NCI-H1048 (cell line): Measurements from ENCODE around the gene PTGR3.

Experiments used
- DNase-seq: peaks from one replicate; lab custom pipeline; 2025; lab: John Stamatoyannopoulos, UW

Gene PTGR3

GRCh38 chr18:75169411-75169810, 39.5 kb downstream of the PTGR3 start:
- DNase-seq = no peak

- no peak for DNase-seq
These were observed 40.3 kb downstream of the PTGR3 start for GRCh38 chr18:75168619-75169018.

DNA sequence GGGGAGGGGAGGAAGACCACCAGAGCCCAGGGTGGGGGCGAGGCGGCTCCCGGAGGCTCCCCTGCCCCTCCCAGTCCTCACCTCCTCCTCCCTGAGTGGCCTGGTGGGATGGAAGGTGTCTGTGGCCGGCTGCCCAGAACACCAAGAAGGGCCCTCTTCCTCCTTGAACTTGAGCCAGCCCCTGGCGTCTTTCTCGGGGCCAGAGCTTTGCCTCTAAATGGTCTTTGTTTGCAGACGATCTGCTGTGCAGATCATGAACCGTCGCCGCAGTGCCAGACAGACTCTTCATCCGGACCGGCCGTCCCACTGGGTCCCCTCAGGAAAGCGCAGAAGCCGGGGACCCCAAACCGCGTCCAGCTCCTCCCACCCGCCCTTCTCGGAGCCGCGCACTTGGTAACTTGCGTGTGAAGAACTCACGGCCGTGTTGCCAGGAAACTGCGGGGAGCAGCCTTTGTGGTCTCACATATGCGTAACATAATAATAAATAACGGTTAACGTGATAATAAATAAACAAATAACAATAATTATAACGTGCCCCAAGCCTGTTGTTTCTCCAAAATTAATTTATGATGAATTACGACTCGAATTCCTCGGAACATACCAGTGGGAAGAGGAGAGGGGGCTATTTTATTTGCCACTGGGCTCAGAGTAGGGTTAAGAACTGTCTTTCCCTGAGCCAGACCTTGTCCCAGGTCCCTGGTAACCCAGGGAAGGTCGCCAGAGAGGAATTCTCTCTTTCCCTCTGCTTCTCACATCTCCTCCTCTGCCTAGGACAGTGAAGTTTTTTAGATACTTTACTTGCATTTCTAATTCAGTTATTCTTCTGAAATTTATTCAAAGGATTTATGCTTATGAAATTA, 41.0 kb downstream of the PTGR3 start:
- DNase-seq = no peak

DNA sequence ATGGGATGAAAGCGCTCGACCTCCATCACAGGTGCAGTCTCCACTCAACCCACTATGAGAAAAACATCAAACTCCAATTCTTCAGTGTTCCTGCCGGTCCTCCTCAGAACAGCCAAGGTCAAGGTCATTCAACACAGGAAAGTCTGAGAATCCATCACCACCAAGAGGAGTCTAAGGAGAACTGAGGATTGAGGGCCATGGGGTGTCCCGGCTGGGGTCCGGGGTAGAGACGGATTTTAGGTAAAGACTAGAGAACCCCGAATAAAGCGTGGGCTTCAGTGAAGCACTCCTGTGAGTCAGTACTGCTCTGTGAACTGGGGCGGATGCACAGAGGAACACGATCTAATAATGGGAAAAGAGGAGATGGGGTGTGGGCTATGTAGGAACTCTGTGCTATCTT, 41.8 kb downstream of the PTGR3 start:
- no peak for DNase-seq

- DNase-seq = no peak
These were observed 43.0 kb downstream of the PTGR3 start for GRCh38 chr18:75165926-75166325.

DNA sequence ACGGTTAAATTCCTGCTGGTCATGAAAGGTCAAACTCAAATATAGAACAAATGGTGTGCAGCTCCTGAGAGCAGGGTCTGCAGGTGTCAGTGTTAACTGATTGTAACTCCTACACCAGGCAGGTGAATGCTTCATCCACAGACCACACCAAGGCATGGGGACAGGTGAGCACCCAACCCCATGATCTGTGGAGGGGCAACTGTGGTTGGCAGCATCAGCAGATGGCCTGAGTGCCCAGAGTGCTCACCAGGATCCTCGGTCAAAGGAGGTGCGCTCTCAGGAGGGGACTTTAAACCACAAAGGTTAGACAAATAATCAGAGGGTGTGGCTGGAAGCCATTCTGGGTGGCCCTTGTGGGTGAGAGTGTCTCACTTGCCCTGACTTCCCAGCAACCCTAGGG, 44.5 kb downstream of the PTGR3 start:
- no peak for DNase-seq

- no peak for DNase-seq
These were observed 45.2 kb downstream of the PTGR3 start for GRCh38 chr18:75163736-75164135.

- DNase-seq = no peak
These were observed 46.0 kb downstream of the PTGR3 start for GRCh38 chr18:75162978-75163377.

- DNase-seq = no peak
These were observed 46.5 kb downstream of the PTGR3 start for GRCh38 chr18:75162467-75162866.

DNA sequence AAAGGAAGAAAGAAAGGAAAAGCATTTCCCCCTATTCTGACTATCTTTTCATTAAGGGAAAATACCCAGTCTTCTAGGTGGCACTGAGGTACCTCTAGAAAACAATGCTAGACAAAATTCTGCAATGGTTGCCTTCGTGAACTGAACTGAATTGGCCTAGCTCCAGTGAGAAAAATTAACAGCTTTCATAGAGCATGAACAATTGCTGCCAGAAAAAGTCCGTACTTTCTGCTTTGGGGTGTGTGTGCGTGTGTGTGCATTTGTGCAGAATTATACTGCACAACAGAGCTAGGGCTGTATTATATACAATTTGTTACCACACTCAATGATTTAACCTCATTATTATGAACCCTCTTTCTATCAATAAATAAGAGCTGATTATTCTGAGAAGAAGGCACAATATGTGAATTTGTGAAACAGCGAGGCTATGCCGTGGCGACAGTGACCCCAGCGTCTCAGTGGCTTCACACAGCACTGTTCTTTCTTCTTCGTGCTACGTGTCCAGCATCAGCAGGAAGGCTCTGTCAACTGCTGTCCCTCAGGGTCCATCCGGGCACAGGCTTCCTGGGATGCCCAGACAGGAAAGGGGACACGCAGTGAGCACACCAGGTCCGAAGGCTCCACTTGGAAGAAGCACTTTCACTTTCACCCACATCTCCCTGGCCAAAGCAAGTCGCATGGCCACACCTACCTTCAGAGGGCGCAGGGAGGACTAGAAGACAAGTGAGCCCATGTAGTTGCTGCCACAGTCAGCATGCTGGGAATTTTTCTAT, 47.5 kb downstream of the PTGR3 start:
- DNase-seq = peak; percentile 39

GRCh38 chr18:75160364-75160763, 48.6 kb downstream of the PTGR3 start:
- no peak for DNase-seq

DNA sequence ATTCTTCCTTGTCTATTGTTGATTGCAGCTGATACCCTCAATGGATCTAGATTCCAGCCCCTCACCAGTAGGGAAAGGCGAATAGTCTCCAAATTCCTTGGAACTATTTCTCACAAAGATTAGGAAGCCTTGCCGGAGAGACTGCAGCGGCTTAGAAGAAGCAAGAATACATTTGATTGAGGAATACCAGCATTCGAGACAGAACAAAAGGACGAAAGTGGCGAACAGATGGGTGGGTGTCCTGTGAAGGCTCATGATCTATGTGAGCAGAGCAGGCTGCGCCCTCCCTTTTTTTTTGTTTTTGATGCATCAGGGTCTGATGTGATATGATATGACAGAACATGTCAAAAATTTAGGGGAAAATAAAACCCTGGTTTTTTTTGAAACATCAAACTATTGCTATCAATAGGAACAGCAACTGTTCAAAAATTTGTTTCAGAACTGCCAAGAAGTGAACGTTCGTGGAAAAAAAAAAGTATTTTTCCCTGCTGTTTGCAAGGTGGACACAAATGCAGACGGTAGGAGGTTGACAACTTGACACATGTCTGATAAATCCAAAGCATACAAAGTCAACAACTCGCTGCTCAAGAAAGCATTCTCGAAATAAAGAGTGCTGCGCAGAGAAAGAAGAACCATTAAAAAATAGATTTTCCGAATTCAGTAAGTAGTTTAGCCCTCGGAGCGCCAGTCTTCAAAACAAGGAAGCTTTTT, 49.1 kb downstream of the PTGR3 start:
- DNase-seq = no peak

DNA sequence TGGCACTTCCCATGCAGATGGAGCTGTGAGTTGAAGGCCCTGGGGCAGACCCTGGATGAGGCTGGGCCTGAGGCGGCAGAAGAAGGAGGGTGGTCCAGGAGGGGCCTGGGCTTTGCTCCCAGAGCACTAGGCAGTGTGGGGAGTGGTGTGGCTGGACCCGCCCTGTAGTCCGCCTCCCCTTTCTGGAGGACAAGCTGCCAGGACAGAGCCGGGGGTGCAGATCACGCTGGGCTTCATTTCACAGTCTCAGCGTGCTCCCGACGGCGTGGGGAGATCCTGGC, 49.8 kb downstream of the PTGR3 start:
- no peak for DNase-seq
